A673 (cell line): ENCODE results near the gene ITIH2.

Experiments used
- EZH2 ChIP-seq: fragments of 200-600 bp; sonication (generic); IDR thresholded peaks from 2 replicates; pipeline ENCODE4 v1.6.1; 2017; ENCODE audit warnings: borderline replicate concordance, low read depth, mild to moderate bottlenecking, mixed read lengths, antibody characterized with exemption, low read length; ENCODE audit not compliant: poor library complexity, severe bottlenecking
- TF ChIP-seq, protein P1 (sequence below): fragments of 300-800, 200-600 bp; sonication (generic); conservative IDR thresholded peaks from 2 replicates; pipeline ENCODE4 v1.5.1; 2017; ENCODE audit warnings: low read depth, mild to moderate bottlenecking, antibody characterized with exemption, low read length, moderate library complexity, mixed read lengths

DNA sequence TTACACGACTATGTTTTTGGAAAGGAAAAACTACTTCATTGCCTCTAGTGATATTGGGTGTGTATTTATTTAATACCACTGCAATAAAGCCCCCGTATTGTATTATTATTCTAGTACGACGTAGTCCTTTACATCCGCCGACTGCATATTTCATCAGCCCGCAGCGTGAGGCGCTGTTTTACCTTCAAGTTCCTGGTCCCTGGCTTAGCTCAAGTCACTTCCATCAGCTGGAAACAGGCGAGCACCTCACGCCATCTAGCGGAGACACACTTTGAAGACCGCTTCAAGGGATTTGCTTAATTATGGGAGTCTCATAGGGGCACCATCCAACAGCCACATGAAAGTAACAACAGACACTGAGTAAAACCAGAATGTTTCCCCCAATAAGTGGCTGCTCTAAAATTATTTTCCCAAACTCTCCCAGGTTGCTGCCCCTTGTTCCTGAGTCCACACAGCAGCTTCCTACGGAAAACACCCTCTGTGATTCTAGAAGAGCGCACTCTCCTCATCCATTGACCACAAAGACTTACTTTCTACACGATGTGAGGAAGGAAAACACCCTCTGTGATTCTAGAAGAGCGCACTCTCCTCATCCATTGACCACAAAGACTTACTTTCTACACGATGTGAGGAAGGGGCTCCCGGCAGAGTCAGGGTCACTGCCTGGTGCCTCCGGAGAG, 15.7 kb upstream of the ITIH2 start:
- no peak for TF ChIP-seq EZH2
- TF ChIP-seq, protein P1, sequence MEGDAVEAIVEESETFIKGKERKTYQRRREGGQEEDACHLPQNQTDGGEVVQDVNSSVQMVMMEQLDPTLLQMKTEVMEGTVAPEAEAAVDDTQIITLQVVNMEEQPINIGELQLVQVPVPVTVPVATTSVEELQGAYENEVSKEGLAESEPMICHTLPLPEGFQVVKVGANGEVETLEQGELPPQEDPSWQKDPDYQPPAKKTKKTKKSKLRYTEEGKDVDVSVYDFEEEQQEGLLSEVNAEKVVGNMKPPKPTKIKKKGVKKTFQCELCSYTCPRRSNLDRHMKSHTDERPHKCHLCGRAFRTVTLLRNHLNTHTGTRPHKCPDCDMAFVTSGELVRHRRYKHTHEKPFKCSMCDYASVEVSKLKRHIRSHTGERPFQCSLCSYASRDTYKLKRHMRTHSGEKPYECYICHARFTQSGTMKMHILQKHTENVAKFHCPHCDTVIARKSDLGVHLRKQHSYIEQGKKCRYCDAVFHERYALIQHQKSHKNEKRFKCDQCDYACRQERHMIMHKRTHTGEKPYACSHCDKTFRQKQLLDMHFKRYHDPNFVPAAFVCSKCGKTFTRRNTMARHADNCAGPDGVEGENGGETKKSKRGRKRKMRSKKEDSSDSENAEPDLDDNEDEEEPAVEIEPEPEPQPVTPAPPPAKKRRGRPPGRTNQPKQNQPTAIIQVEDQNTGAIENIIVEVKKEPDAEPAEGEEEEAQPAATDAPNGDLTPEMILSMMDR, result peak; percentile 96
